ENCODE data around the gene AP2A2.
"Not testable (repeated sequence)": the region's sequence is repeated elsewhere in the genome, so short reads cannot be mapped to it uniquely, and the experiment has no call there.

The AP2A2 gene

GRCh38 chr11:975376-975775 lies 49.7 kb downstream of the AP2A2 start:
- DNase-seq (ENCODE audit: low spot score) = not testable (repeated sequence)

GRCh38 chr11:975827-976226 lies 50.2 kb downstream of the AP2A2 start:
- no peak for DNase-seq (ENCODE audit: low spot score)

GRCh38 chr11:976431-977160 lies 50.9 kb downstream of the AP2A2 start:
- DNase-seq (ENCODE audit: low spot score) = no peak

DNA sequence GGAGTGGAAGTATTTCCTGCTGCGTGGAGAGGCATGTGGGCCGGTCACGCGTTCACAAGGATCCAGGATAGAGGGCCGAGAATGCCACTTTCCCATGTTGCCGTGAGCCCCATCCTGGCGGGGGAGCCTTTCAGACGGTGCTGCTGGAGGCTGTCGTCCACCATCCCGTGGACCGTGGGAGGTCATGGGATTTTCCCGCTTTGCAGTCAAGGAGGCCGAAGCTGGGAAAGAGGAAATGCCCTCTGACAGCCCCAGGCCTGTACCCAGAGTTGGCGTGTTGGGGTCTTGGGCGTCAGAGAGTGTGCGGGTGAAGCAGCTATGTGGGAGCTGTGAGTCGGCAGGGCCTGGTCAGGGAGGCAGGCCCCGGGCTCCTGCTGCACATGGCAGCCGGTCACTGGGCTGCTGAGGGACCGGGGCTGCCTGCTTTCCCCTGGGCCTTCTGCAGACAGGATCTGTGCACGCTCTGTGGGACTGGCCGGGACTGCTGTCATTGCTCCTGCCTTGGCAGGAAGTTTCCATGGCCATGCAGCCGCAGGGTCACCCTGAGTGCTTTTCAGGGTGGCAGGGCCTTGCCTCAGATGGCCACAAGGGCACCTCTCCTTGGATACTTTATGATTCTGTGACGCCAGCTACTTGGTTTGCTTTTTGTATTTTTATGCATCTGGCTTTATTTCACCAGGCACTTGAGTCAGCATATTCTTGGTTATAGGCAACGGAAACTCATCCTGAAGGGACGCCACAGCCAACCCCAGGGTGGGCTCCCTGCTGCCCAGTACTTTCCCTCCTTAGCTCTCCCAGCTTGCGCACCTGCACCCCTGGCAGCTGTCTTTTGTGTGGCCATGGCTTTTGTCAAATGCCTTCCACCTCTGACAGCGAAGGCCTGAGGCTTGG lies 52.4 kb downstream of the AP2A2 start:
- DNase-seq (ENCODE audit: low spot score) = no peak

GRCh38 chr11:978781-979180 lies 53.1 kb downstream of the AP2A2 start:
- DNase-seq (ENCODE audit: low spot score) = no peak

GRCh38 chr11:980438-981357 lies 55.0 kb downstream of the AP2A2 start:
- no peak for DNase-seq (ENCODE audit: low spot score)

- DNase-seq (ENCODE audit: low spot score) = no peak
Measured at GRCh38 chr11:981764-982163, 56.1 kb downstream of the AP2A2 start.

- DNase-seq (ENCODE audit: low spot score) = no peak
Measured at GRCh38 chr11:984546-984945, 58.9 kb downstream of the AP2A2 start.

DNA sequence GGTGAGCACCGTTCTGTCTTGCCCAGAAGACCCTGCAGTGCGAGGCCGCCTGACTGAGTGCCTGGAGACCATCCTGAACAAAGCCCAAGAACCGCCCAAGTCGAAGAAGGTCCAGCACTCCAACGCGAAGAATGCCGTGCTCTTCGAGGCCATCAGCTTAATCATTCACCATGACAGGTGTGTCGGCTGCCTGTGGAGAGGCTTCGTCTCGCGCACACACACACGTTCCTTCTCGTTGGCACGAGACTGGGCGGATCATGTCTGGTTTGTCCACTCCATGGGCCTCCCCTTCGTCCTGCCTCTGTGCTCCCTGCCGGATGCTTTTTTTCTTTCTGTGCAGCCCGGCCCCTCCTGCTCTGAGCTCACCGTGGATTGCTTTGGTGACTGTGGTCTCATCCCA lies 59.7 kb downstream of the AP2A2 start:
- DNase-seq (ENCODE audit: low spot score) = no peak

DNA sequence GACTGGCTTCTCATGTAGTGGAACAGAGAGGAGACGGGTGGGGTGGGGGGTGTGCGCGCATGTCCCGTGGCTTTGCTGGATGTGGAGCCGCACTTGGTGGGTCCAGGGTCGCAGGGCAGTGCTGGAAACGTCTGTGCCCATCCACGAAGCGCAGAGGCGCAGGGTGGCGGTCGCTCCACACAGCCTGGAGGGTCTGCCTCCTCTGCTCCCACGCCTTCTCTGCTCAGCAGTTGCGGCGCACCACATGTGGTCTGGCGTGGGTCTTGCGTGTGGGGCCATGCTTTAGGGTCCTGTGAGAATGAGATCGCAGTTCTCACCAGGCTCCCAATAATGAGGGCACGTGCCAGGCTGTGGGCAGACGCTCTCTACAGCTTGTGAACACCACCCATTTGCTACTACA lies 60.2 kb downstream of the AP2A2 start:
- no peak for DNase-seq (ENCODE audit: low spot score)

- no peak for DNase-seq (ENCODE audit: low spot score)
Measured at GRCh38 chr11:986270-986951, 60.7 kb downstream of the AP2A2 start.

DNA sequence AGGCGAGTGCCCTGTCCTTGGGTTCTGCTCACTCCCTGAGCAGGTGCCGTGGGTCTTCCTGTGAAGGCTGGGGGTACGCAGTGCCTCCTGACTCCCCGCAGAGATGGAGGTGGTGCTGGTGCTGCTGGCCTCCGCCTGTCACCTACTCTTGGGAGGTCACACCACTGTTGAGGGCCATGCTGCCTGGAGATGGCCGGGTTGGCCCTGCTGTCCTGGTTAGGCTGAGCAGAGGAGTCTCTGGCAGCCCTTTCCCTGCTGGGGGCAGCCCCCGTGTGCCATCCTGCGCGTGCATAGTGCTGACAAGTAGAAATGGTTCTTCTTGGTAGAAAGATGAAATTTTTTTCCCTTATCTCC lies 61.3 kb downstream of the AP2A2 start:
- DNase-seq (ENCODE audit: low spot score) = no peak

GRCh38 chr11:987671-988070 lies 62.0 kb downstream of the AP2A2 start:
- no peak for DNase-seq (ENCODE audit: low spot score)

- DNase-seq (ENCODE audit: low spot score) = no peak
Measured at GRCh38 chr11:990101-990500, 64.4 kb downstream of the AP2A2 start.

DNA sequence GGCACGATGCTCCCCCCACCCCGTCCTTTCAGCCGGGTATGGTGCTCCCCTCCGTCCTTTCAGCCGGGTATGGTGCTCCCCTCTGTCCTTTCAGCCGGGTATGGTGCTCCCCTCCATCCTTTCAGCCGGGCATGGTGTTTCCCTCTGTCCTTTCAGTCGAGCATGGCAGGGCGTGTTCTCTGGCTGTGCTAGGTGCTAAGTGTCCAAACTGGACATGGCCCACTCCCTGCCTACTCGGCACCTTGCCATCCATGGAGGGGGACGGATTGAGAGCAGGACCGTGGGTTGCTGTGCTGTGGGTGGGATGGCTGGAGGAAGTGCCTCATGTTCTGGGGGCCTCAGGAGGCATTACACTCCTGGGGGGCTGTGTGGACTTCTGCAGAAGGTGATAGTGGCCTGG lies 65.4 kb downstream of the AP2A2 start:
- DNase-seq (ENCODE audit: low spot score) = no peak

DNA sequence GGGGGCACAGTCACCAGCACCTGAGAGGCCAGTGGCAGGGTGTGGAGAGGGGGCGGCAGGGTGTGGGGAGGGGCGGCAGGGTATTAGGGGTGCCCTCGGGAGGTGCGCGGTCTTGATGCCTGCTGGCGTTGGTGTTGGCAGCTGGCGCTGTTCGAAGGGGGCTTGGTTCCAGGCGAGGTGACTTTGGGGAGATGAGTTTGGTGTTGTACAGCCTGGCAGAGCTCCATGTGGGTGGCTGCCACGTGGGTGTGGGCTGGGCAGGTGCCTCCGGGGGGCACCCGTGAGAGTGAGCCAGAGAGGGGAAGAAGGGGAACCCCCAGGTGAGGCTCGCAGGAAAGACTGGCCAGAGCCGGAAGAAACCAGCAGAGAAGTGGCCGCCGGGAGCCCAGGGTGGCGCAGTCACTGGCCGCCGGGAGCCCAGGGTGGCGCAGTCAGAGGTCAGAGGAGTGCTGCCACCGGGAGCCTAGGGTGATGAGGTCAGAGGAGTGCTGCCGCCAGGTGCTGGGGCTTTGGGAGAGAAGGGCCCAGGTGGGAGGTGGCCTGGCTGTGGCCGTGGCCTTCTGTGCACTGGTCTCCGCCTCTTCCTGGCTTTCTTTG lies 66.1 kb downstream of the AP2A2 start:
- DNase-seq (ENCODE audit: low spot score) = no peak

GRCh38 chr11:992577-992976 lies 66.9 kb downstream of the AP2A2 start:
- no peak for DNase-seq (ENCODE audit: low spot score)

DNA sequence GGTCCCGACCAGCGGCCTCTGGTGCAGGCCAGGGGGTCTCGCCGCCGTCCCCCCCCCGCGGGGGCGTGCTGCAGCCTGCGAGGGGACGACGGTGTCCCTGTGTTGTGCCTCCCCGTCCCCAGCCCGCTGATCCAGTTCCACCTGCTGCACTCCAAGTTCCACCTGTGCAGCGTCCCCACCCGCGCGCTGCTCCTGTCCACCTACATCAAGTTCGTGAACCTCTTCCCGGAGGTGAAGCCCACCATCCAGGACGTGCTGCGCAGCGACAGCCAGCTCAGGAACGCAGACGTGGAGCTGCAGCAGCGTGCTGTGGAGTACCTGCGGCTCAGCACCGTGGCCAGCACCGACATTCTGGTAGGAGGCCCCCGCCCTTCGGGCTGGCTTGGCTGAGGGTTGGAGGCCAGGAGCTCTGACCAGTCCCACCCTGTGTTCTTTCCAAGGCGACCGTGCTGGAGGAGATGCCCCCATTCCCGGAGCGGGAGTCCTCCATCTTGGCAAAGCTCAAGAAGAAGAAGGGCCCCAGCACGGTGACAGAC lies 68.0 kb downstream of the AP2A2 start:
- DNase-seq (ENCODE audit: low spot score) = no peak

DNA sequence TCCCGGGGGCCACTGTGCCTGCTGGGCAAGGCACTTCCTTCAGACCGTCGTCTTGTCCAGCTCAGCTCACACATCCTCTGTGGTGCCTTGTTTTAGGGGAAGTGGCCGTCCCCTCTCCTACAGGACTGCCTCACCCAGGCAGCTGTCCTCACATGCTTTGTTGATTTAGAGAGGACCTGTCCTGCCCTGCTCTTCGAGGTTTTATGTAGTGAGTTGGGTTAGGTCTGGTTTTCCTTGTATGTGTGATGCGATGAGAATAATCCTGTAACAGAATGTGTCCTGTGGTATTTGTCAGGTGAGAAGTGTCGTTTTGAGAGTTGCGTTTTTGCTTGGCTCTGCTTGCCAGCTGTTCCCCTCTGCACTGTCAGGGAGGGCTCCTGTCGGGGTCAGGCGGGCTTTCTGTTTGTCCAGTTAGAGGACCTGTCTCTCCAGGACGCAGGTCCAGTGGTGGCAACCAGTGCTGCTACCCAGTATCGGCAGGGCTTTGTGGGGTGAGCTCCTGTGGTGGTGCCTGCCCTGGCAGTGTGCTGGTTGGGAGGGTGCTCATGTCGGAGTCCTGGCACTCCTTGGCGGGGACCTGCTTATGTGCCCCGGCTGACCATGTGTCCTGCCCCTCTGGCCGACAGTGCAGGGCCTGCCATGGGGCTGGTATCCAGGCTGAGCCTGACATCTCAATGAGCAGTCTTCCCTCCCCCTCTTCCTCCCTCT lies 69.5 kb downstream of the AP2A2 start:
- no peak for DNase-seq (ENCODE audit: low spot score)

GRCh38 chr11:995752-996420 lies 70.2 kb downstream of the AP2A2 start:
- DNase-seq (ENCODE audit: low spot score) = no peak

Data from LoVo (cell line).